Measurements from ENCODE around the gene EXOC4. TPM values are rescaled to one million over a fixed set of nuclear protein-coding genes. Genes with fewer than 3 reads are reported as not detected.

Gene EXOC4
- 91.6 and 177 TPM in 2 replicates for total RNA-seq

DNA sequence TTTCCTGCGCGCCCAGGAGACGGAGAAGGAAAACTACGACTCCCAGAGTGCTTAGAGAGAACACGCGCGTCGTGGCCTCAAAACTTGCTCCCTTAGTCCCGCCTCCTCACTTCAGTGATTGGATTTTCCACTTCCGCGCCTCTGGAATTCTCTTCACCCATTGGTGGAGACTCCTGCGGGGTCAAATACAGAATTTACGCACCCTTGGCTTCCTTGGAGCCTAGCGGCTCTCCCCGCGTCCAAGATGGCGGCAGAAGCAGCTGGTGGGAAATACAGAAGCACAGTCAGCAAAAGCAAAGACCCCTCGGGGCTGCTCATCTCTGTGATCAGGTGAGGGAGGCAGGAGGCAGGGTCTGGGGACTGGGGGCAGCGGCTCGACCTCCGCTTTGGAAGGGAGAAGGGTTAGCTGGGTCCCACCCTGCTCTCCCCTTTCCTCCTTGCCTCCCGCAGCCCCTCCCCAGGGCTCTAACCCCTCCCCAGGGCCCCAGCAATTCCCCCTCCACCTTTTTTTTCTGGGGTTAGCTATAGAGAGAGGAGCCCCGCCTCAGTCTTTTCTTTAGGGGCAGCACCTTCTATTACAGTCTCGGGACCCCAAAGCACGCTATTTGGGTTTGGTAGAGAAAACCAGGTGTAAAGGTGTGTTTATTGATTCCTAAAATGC lies at the start of gene EXOC4:
Gene EXOC4, plus strand, starts transcription at position 221 of the 661 bp plus-strand sequence.

Other genes with a start within 250 kb of the EXOC4 start
- 100 and 112 TPM in 2 replicates for gene CHCHD3, start 171.0 kb upstream of the EXOC4 start, total RNA-seq